ENCODE results near the gene ALPP.
"Not testable (repeated sequence)": the region's sequence is repeated elsewhere in the genome, so short reads cannot be mapped to it uniquely, and the experiment has no call there.

ALPP gene

DNA sequence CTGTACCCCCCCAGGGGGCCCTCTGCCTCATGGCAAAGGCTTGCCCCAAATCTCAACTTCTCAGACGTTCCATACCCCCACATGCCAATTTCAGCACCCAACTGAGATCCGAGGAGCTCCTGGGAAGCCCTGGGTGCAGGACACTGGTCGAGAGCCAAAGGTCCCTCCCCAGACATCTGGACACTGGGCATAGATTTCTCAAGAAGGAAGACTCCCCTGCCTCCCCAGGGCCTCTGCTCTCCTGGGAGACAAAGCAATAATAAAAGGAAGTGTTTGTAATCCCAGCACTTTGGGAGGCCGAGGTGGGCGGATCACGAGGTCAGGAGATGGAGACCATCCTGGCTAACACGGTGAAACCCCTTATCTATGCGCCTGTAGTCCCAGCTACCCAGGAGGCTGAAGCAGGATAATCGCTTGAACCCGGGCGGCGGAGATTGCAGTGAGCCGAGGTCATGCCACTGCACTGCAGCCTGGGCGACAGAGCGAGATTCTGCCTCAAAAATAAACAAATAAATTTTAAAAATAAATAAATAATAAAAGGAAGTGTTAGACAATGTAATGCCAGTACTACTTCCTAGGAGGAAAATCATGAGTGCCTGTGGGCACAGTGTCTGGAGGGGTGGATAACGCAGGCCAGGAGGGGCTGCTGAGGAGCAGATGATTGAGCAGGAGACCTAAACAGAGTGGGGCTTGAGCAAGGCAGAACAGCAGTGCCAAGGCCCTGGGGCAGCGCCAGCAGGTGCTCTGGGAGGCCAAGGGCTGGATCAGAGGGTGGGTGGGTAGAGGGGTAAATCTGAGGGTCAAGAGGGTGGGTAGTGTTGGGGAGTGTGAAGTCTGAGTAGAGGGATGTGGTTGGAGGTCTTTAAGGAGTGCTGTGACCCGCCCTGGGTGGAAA lies 4.0 kb downstream of the ALPP start:
- no peaks in the 10 kb centered on the region for H3K36me3 ChIP-seq
- no peaks in the 10 kb centered on the region for H3K9me3 ChIP-seq
- no peak overlapping the region for H3K27ac ChIP-seq
- peaks cover 72% of the 10 kb centered on the region for H3K27me3 ChIP-seq
- TF ChIP-seq, protein P1, sequence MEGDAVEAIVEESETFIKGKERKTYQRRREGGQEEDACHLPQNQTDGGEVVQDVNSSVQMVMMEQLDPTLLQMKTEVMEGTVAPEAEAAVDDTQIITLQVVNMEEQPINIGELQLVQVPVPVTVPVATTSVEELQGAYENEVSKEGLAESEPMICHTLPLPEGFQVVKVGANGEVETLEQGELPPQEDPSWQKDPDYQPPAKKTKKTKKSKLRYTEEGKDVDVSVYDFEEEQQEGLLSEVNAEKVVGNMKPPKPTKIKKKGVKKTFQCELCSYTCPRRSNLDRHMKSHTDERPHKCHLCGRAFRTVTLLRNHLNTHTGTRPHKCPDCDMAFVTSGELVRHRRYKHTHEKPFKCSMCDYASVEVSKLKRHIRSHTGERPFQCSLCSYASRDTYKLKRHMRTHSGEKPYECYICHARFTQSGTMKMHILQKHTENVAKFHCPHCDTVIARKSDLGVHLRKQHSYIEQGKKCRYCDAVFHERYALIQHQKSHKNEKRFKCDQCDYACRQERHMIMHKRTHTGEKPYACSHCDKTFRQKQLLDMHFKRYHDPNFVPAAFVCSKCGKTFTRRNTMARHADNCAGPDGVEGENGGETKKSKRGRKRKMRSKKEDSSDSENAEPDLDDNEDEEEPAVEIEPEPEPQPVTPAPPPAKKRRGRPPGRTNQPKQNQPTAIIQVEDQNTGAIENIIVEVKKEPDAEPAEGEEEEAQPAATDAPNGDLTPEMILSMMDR (IDR thresholded peaks at IDR 0.05) = no peak
- H3K4me1 ChIP-seq (ENCODE audit: control insufficient read depth in 1 of 2, insufficient read depth in 1 of 2, low read depth in 1 of 2, low read length in 1 of 2) = no peaks in the 10 kb centered on the region
- no peak overlapping the region for H3K4me3 ChIP-seq (ENCODE audit: low read depth in 1 of 2, low read length in 1 of 2)

DNA sequence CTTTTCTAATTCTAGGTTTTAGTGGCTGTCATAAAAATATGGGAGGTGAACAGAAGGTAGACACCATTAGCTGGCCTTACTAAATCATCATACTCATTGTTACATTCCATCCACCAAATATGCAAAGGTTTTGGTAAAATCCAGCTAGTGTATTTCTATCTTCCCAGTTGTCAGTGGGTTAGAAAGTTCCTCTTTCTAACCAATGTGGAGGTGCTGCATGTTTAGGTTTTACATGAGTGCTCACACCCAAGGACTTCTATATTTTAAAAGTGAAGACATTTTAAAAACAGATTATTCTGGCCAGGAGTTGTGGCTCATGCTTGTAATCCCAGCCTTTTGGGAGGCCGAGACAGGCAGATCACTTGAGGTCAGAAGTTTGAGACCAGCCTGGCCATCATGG lies 5.9 kb downstream of the ALPP start:
- Histone ChIP-seq H3K4me1 (ENCODE audit: control insufficient read depth in 1 of 2, insufficient read depth in 1 of 2, low read depth in 1 of 2, low read length in 1 of 2) (no peaks in the 10 kb centered on the region), H3K36me3 (no peaks in the 10 kb centered on the region), H3K27me3 (peaks cover 86% of the 10 kb centered on the region), H3K27ac (no peak overlapping the region), H3K9me3 (no peaks in the 10 kb centered on the region), H3K4me3 (ENCODE audit: low read depth in 1 of 2, low read length in 1 of 2) (no peak overlapping the region)
- TF ChIP-seq, protein P1 (IDR thresholded peaks at IDR 0.05) = no peak

DNA sequence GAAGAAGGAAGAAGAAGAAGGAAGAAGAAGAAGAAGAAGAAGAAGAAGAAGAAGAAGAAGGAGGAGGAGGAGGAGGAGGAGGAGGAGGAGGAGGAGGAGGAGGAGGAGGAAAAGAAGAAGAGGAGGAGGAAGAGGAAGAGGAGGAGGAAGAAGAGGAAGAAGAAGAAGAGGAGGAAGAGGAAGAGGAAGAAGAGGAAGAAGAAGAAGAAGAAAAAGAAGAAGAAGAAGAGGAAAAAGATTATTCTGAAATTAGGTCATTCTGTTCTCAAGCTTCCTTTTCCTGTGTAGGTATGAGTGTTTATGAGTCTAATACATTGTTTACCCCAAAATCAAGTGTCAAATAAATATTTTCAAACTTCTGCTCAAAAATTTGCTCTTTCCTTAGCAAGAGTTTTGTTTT lies 6.5 kb downstream of the ALPP start:
- H3K4me3 ChIP-seq (ENCODE audit: low read depth in 1 of 2, low read length in 1 of 2); H3K27ac ChIP-seq; H3K36me3 ChIP-seq; H3K4me1 ChIP-seq (ENCODE audit: control insufficient read depth in 1 of 2, insufficient read depth in 1 of 2, low read depth in 1 of 2, low read length in 1 of 2); H3K9me3 ChIP-seq: not testable (repeated sequence)
- H3K27me3 ChIP-seq = peaks cover 86% of the 10 kb centered on the region

DNA sequence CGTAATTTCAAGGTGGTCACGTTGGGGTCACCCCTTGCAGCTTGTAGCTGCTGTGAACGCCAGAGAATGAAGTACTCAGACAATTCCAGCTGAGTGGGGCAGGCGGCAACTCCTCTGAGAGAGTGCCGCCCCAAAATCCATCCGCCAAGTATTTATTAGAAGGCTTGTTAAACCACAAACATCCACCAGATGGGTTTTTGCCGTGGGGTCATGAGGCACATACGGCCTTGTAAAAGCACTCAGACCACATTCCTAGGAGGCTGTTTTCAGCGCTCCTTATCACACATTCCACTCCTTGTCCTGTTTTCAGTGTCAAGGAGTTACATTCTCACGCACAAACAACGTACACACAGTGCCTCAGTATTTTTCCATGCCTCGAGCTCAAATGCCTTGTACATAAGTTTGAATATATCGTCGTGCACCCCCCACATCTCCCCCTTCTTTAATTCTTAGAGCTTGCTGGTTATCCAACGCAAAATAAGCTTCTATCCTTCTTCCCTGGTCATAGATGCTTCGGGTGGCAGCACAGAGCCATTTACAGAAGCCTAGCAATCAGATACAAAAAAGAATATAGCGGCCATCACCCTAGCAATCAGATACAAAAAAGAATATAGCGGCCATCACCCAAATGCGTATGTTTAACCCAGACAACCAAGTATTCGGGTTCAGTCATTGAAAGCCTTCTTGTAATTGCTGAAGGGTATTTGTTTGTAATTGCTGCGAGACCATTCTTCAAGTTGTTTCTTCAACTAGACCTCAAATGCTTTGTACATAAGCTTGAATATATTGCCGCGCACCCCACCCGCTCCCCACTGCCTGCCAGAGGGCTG lies 7.3 kb downstream of the ALPP start:
- Histone ChIP-seq H3K27ac (no peak overlapping the region), H3K27me3 (peaks cover 89% of the 10 kb centered on the region), H3K36me3 (no peaks in the 10 kb centered on the region), H3K9me3 (no peaks in the 10 kb centered on the region), H3K4me3 (ENCODE audit: low read depth in 1 of 2, low read length in 1 of 2) (no peak overlapping the region), H3K4me1 (ENCODE audit: control insufficient read depth in 1 of 2, insufficient read depth in 1 of 2, low read depth in 1 of 2, low read length in 1 of 2) (no peaks in the 10 kb centered on the region)
- TF ChIP-seq, protein P1 (IDR thresholded peaks at IDR 0.05) = no peak

DNA sequence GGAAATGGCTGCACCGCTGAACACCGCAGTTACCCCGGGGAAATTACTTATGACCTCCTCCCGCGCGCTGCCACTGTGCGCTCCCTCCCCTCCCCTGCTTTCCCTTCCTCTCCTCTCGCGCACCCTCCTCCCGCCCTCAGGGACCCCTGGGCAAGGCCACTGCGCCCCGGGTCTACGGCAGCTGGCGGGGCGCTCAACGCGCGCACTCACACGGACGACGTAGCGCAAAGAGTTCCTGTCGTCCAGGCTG lies 7.9 kb downstream of the ALPP start:
- H3K4me3 ChIP-seq (ENCODE audit: low read depth in 1 of 2, low read length in 1 of 2) = no peak overlapping the region

More for the DNA sequence above, 7.9 kb downstream of the ALPP start:
- peaks cover 89% of the 10 kb centered on the region for H3K27me3 ChIP-seq
- H3K9me3 ChIP-seq = no peaks in the 10 kb centered on the region
- no peaks in the 10 kb centered on the region for H3K36me3 ChIP-seq
- no peaks in the 10 kb centered on the region for H3K4me1 ChIP-seq (ENCODE audit: control insufficient read depth in 1 of 2, insufficient read depth in 1 of 2, low read depth in 1 of 2, low read length in 1 of 2)
- TF ChIP-seq, protein P1 (IDR thresholded peaks at IDR 0.05) = no peak
- H3K27ac ChIP-seq = no peak overlapping the region
